MM.1S (cell line): ENCODE measurements around the gene ECHS1.

Experiments
- DNase-seq: peaks from one replicate; pipeline ENCODE4 v3.0.0-alpha.2; 2015
- H2AFZ ChIP-seq: fragments of 300-600 bp; sonication (generic); 2 replicates; pipeline ENCODE4 v1.6.0; 2016; ENCODE audit warnings: antibody characterized with exemption, low read length
- H3F3A ChIP-seq: fragments of 300-600 bp; sonication (generic); 2 replicates; pipeline ENCODE4 v1.6.1; 2016; ENCODE audit warnings: mild to moderate bottlenecking, antibody characterized with exemption, low read length, moderate library complexity, mixed read lengths; ENCODE audit not compliant: insufficient read depth
- H3K27ac ChIP-seq: fragments of 300-600 bp; sonication (generic); 2 replicates; pipeline ENCODE4 v1.5.1; 2016; ENCODE audit warnings: mild to moderate bottlenecking, low read length
- H3K27me3 ChIP-seq: fragments of 300-600 bp; sonication (generic); replicated peaks from 2 replicates; pipeline ENCODE4 v1.6.0; 2016; ENCODE audit warnings: low read length; ENCODE audit not compliant: insufficient read depth
- H3K36me3 ChIP-seq: fragments of 300-600 bp; sonication (generic); replicated peaks from 2 replicates; pipeline ENCODE4 v1.6.1; 2016; ENCODE audit warnings: mild to moderate bottlenecking, low read length, mixed read lengths; ENCODE audit not compliant: insufficient read depth
- H3K4me1 ChIP-seq: fragments of 300-600 bp; sonication (generic); 2 replicates; pipeline ENCODE4 v1.6.1; 2016; ENCODE audit warnings: low read length, mixed read lengths
- H3K4me2 ChIP-seq: fragments of 300-600 bp; sonication (generic); 2 replicates; pipeline ENCODE4 v1.6.0; 2016; ENCODE audit warnings: low read depth, low read length
- H3K4me3 ChIP-seq: fragments of 300-600 bp; sonication (generic); 2 replicates; pipeline ENCODE4 v1.5.1; 2016; ENCODE audit warnings: low read length, mixed read lengths
- H3K79me2 ChIP-seq: fragments of 300-600 bp; sonication (generic); 2 replicates; pipeline ENCODE4 v1.6.1; 2016; ENCODE audit warnings: mixed run types, low read length, mixed read lengths
- H3K9ac ChIP-seq: fragments of 300-600 bp; sonication (generic); 2 replicates; pipeline ENCODE4 v1.6.1; 2016; ENCODE audit warnings: low read length, mixed read lengths
- H3K9me2 ChIP-seq: fragments of 300-600 bp; sonication (generic); replicated peaks from 2 replicates; pipeline ENCODE4 v1.6.1; 2016; ENCODE audit warnings: mild to moderate bottlenecking, low read length, mixed read lengths; ENCODE audit not compliant: insufficient read depth
- H3K9me3 ChIP-seq: fragments of 300-600 bp; sonication (generic); replicated peaks from 2 replicates; pipeline ENCODE4 v1.6.1; 2016; ENCODE audit warnings: mild to moderate bottlenecking, low read length, mixed read lengths; ENCODE audit not compliant: insufficient read depth
- H4K20me1 ChIP-seq: fragments of 300-600 bp; sonication (generic); 2 replicates; pipeline ENCODE4 v1.6.1; 2016; ENCODE audit warnings: mild to moderate bottlenecking, low read length, moderate library complexity, mixed read lengths; ENCODE audit not compliant: insufficient read depth
- CTCF ChIP-seq: fragments of 300-600 bp; sonication (generic); IDR thresholded peaks from 2 replicates; pipeline ENCODE4 v1.5.1; 2016; ENCODE audit warnings: antibody characterized with exemption, low read length, mixed read lengths
- EZH2 ChIP-seq: fragments of 300-600 bp; sonication (generic); optimal IDR thresholded peaks from 2 replicates; pipeline ENCODE3; 2017; ENCODE audit warnings: low read depth, mild to moderate bottlenecking, antibody characterized with exemption, low read length, mixed read lengths
- EZH2phosphoT487 ChIP-seq: fragments of 300-600 bp; sonication (generic); IDR thresholded peaks from 2 replicates; pipeline ENCODE4 v1.6.1; 2018; ENCODE audit warnings: antibody characterized with exemption, low read length

Gene ECHS1

GRCh38 chr10:133420579-133420978, 47.4 kb upstream of the ECHS1 start:
- Histone ChIP-seq H3K4me3 (no peak overlapping the region), H3K9me3 (no peaks in the 10 kb centered on the region), H4K20me1 (no peaks in the 10 kb centered on the region)

GRCh38 chr10:133420028-133420427, 46.9 kb upstream of the ECHS1 start:
- Histone ChIP-seq H3K9me3 (no peaks in the 10 kb centered on the region), H3K27ac (no peak overlapping the region), H3K4me3 (no peak overlapping the region), H3K79me2 (no peaks in the 10 kb centered on the region; the same call in 1 of the 2 replicates), H4K20me1 (no peaks in the 10 kb centered on the region), H3K4me2 (no peak overlapping the region), H3K4me1 (no peaks in the 10 kb centered on the region), H2AFZ (no peak overlapping the region), H3K9me2 (no peaks in the 10 kb centered on the region), H3K27me3 (no peaks in the 10 kb centered on the region), H3F3A (no peaks in the 10 kb centered on the region), H3K9ac (no peak overlapping the region), H3K36me3 (no peaks in the 10 kb centered on the region)
- no peak for TF ChIP-seq CTCF
- no peak for TF ChIP-seq EZH2
- no peak for TF ChIP-seq EZH2phosphoT487
- DNase-seq: no peak

More at GRCh38 chr10:133420579-133420978, 47.4 kb upstream of the ECHS1 start:
- H3K79me2 ChIP-seq: no peaks in the 10 kb centered on the region
- H3K4me1 ChIP-seq: no peaks in the 10 kb centered on the region
- H3K27ac ChIP-seq: no peak overlapping the region
- DNase-seq: no peak
- no peak overlapping the region for H3K4me2 ChIP-seq
- TF ChIP-seq EZH2 (no peak), EZH2phosphoT487 (no peak), CTCF (no peak)
- H3K9me2 ChIP-seq: no peaks in the 10 kb centered on the region
- no peak overlapping the region for H2AFZ ChIP-seq
- H3K36me3 ChIP-seq: no peaks in the 10 kb centered on the region
- no peak overlapping the region for H3K9ac ChIP-seq
- H3K27me3 ChIP-seq: no peaks in the 10 kb centered on the region
- H3F3A ChIP-seq: no peaks in the 10 kb centered on the region

GRCh38 chr10:133419211-133419950, 46.2 kb upstream of the ECHS1 start:
- H3K4me3 ChIP-seq: no peak overlapping the region
- no peaks in the 10 kb centered on the region for H3K9me3 ChIP-seq
- no peaks in the 10 kb centered on the region for H3K27me3 ChIP-seq
- no peaks in the 10 kb centered on the region for H3K36me3 ChIP-seq
- H3K27ac ChIP-seq: no peak overlapping the region
- no peak for DNase-seq
- H3K9me2 ChIP-seq: no peaks in the 10 kb centered on the region
- H3K9ac ChIP-seq: no peak overlapping the region
- H3K4me2 ChIP-seq: no peak overlapping the region
- H2AFZ ChIP-seq: no peak overlapping the region
- TF ChIP-seq CTCF: no peak
- no peak for TF ChIP-seq EZH2
- no peak for TF ChIP-seq EZH2phosphoT487
- H4K20me1 ChIP-seq: no peaks in the 10 kb centered on the region
- H3K79me2 ChIP-seq: no peaks in the 10 kb centered on the region; the same call in 1 of the 2 replicates
- H3K4me1 ChIP-seq: no peaks in the 10 kb centered on the region
- H3F3A ChIP-seq: no peaks in the 10 kb centered on the region
